Kidney (tissue), 14 donors: ENCODE results near the gene TTC7B. TPM values are rescaled to one million over a fixed set of nuclear protein-coding genes. Genes with fewer than 3 reads are reported as not detected.
A peak's percentile ranks its signal among the peaks of the same experiment; 100 is the strongest.

Experiments used
- DNase-seq, 5 donors: peaks; one replicate each; pipeline ENCODE4 v3.0.0-alpha.2; 2013 to 2020
- FAIRE-seq: peaks from 2 replicates; lab custom pipeline; 2012; peaks lifted over from hg19 to GRCh38; lab: Jason Lieb, UNC
- H3K27ac ChIP-seq, 2 donors: one replicate each; pipeline ENCODE4 v1.7.0; 2013; ENCODE audit warnings: low read depth in 2 of 2, low read length in 2 of 2, inconsistent platforms in 1 of 2
- H3K27me3 ChIP-seq: one replicate; pipeline ENCODE4 v1.7.1; 2013; ENCODE audit warnings: low read length, inconsistent platforms; ENCODE audit not compliant: control insufficient read depth, insufficient read depth
- H3K36me3 ChIP-seq, 3 donors: one replicate each; pipeline versions ENCODE4 v1.7.0 to v1.7.1; 2013; ENCODE audit warnings: low read length in 3 of 3, control low read depth in 1 of 3, inconsistent platforms in 1 of 3; ENCODE audit not compliant: insufficient read depth in 3 of 3, control insufficient read depth in 2 of 3
- H3K4me1 ChIP-seq, 3 donors: one replicate each; pipeline versions ENCODE4 v1.7.0 to v1.7.1; 2013; ENCODE audit warnings: low read length in 3 of 3, inconsistent platforms in 1 of 3, low read depth in 1 of 3; ENCODE audit not compliant: control insufficient read depth in 2 of 3, insufficient read depth in 2 of 3
- H3K4me3 ChIP-seq, 3 donors: one replicate each; pipeline versions ENCODE4 v1.7.0 to v1.8.1; 2013; ENCODE audit warnings: low read length in 3 of 3, control low read depth in 1 of 3, inconsistent platforms in 1 of 3
- H3K9ac ChIP-seq, 3 donors: one replicate each; pipeline versions ENCODE4 v1.7.0 to v1.7.1; 2013; ENCODE audit warnings: low read length in 3 of 3, control low read depth in 1 of 3, inconsistent platforms in 1 of 3
- H3K9me3 ChIP-seq, 3 donors: one replicate each; pipeline versions ENCODE4 v1.7.0 to v1.7.1; 2013; ENCODE audit warnings: low read length in 3 of 3, control low read depth in 1 of 3, inconsistent platforms in 1 of 3; ENCODE audit not compliant: control insufficient read depth in 2 of 3, insufficient read depth in 1 of 3
- CTCF ChIP-seq: IDR thresholded peaks from 3 replicates; pipeline ENCODE4 v1.5.1; 2012; ENCODE audit warnings: mild to moderate bottlenecking, moderate library complexity, borderline replicate concordance; ENCODE audit not compliant: insufficient read depth; ENCODE audit errors: extremely low read depth
- intact Hi-C: fragments of 100-400 bp; cut with DNase I; formaldehyde crosslinking; loops from one replicate; pipeline ENCODE4 v1.11.1; 2022
- polyA plus RNA-seq: library from polyadenylated mRNA; stranded (reverse); fragments of 350-450 nt; fragmentation: Illumina TruSeq; extraction: RNeasy Lipid Tissue Mini Kit (QIAGEN cat#74804); gene quantifications from one replicate; pipeline ENCODE4 v1.2.3, GENCODE V29; 2014; ENCODE audit warnings: low read depth, low replicate concordance; ENCODE audit not compliant: insufficient read depth
- total RNA-seq: library from RNA; stranded (reverse); fragmentation: NEBNext Ultra II Directional; extraction: Animal tissue kit (Norgen Biotek cat#: 25700); gene quantifications from one replicate; pipeline ENCODE4 v1.2.1, GENCODE V29; 2021
- donor health status: control.
- donor health status: control.
- donor health status: control.
- donor health status: control.
- donor health status: control.
- donor health status: DM: yes; HTN: yes; CAD: no.
- donor health status: Normal renal cell carcinoma (clear cell type).

TTC7B gene
- total and polyA plus RNA-seq, 2 donors from 2014 or later, result 23.4 to 48.3 TPM

DNA sequence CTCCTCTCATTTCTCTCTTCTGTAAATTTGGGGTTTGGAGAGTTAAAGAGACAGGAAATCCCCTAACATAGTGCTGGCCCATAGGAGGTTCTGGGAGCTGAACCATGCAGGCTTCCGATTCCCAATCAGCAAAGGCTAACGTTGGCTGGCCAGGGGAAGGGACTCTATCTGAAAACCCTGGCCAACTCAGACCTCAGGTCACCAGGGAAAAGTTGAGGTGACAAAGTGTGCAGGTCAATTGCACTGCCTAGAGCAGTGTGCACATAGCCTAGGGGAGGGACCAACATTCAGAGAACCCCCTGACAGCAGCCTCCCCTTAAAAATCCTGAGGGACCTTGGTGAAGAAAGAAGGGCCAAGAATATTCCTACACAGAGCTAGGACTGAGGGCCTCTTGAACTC lies 38.9 kb downstream of the TTC7B start:
- DNase-seq (no peak), FAIRE-seq (no peak)
- no peak overlapping the region for H3K9ac ChIP-seq
- peaks cover 0 to 17% (median 16%) of the 10 kb centered on the region in 3 donors for H3K4me1 ChIP-seq
- H3K36me3 ChIP-seq, result peaks cover 0 to 4% (median 0%) of the 10 kb centered on the region in 3 donors
- no peaks in the 10 kb centered on the region for H3K9me3 ChIP-seq
- intact Hi-C loops, result no loop called here
- H3K27ac ChIP-seq, result no peak overlapping the region
- no peak for TF ChIP-seq CTCF
- no peaks in the 10 kb centered on the region for H3K27me3 ChIP-seq
- no peak overlapping the region for H3K4me3 ChIP-seq

DNA sequence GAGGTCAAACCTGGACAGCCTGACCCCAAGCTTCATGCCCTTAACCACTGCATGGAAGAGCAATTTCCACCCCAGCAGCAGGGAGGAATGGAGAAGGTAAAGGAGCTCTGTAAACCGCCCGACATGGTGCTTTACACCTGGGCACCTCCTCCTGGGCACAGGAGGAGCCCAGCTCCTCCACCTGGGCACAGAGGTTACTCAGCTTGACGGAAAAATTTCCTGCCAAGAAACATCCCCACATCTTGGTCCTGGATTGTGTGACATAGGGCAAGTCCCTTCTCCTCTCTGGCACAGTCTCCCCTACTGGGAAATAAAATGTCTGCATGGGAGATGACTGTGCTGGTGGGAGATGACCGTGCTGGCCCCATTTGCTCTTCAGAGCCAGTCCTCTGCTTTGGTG lies 40.8 kb downstream of the TTC7B start:
- Histone ChIP-seq H3K9ac (no peak overlapping the region), H3K4me1 (peaks cover 0 to 17% (median 11%) of the 10 kb centered on the region in 3 donors), H3K27ac (peak overlapping the region in 1 of 2 donors; percentile 41), H3K4me3 (no peak overlapping the region), H3K36me3 (peaks cover 0 to 4% (median 0%) of the 10 kb centered on the region in 3 donors), H3K27me3 (no peaks in the 10 kb centered on the region), H3K9me3 (no peaks in the 10 kb centered on the region)
- intact Hi-C loops, result no loop called here
- DNase-seq, result no peak
- FAIRE-seq, result no peak
- TF ChIP-seq CTCF, result no peak

DNA sequence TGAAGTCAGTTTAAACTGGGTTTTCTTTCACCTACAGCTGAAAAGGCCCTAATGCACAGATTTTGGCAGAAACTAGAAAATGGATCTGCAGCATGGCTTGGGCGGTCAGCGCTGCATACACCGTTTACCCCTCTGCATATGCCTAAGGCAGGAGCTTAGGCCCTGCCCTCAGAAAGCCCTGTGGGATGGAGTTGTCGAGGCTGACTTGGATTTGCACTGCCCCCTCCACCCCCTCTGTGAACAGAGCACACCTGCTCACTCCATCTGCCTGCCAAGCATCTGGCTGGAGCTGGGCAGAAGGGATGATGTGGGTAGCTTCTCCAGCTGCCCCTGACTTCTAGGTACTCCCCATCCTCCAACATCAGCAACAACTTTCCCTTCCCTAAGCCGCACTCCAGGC lies 41.9 kb downstream of the TTC7B start:
- H3K36me3 ChIP-seq, result no peaks in the 10 kb centered on the region
- intact Hi-C loops, result no loop called here
- no peak for DNase-seq
- FAIRE-seq, result no peak
- H3K9me3 ChIP-seq, result no peaks in the 10 kb centered on the region
- no peak overlapping the region for H3K27ac ChIP-seq
- no peak overlapping the region for H3K9ac ChIP-seq
- H3K27me3 ChIP-seq, result no peaks in the 10 kb centered on the region
- no peak overlapping the region for H3K4me3 ChIP-seq
- TF ChIP-seq CTCF, result no peak
- H3K4me1 ChIP-seq, result peaks cover 0 to 17% (median 11%) of the 10 kb centered on the region in 3 donors

- intact Hi-C loops, result no loop called here
These were observed 42.5 kb downstream of the TTC7B start for GRCh38 chr14:90773705-90774104.

More at GRCh38 chr14:90773705-90774104, 42.5 kb downstream of the TTC7B start:
- Histone ChIP-seq H3K27ac (no peak overlapping the region), H3K9ac (no peak overlapping the region), H3K9me3 (no peaks in the 10 kb centered on the region), H3K36me3 (no peaks in the 10 kb centered on the region), H3K27me3 (no peaks in the 10 kb centered on the region), H3K4me1 (peaks cover 0 to 16% (median 11%) of the 10 kb centered on the region in 3 donors), H3K4me3 (no peak overlapping the region)
- DNase-seq (peak in 1 of 5 donors; percentile 11), FAIRE-seq (no peak)
- TF ChIP-seq CTCF, result no peak
